GM19452 (cell line): Measurements from ENCODE around the gene RPS25.
"Not testable (repeated sequence)": the region's sequence is repeated elsewhere in the genome, so short reads cannot be mapped to it uniquely, and the experiment has no call there.

Experiments
- ATAC-seq: cut with Tn5 transposase; IDR thresholded peaks from one replicate; pipeline ENCODE4 v1.9.1; 2021; ENCODE audit not compliant: unreplicated experiment

The RPS25 gene

DNA sequence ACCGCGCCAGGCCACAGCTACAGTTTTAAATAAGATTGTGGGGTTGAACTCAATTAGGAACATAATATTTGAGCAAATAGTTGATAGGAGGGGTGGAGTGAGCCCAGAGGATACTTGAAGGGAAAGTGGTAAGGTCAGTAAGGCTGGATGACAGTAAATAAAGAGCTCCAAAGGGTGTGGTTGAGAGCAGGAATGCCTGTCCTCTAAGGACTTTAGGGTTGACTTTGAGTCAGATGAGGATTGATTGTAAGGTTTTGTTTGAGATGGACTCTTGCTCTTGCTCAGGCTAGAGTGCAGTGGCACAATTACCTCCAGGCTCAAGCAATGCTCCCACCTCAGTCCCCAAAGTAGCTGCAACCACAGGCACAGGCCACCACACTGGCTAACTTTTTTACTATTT is 44.2 kb downstream of the RPS25 start:
- no peak for ATAC-seq

- ATAC-seq: no peak
These were observed 46.5 kb downstream of the RPS25 start, which contains the start of gene FOXR1 for GRCh38 chr11:118971646-118972045. Gene FOXR1 (plus strand): TSS chr11:118971761. CDS start chr11:118971932, 171 bp downstream.

DNA sequence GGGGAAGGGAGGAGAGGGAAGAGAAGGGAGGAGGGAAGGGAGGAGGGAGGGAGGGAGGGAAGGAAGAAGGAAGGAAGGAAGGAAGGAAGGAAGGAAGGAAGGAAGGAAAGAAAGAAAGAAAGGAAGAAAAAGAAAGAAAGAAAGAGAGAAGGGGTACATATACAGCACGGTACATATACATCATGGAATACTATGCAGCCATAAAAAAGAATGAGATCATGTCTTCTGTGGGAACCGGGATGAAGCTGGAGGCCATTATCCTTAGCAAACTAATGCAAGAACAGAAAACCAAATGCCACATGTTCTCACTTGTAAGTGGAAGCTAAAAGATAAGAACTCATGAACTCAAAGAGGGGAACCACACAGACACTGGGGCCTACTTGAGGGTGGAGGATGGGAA is 48.6 kb downstream of the RPS25 start:
- ATAC-seq: not testable (repeated sequence)
